ELR (cell line): ENCODE measurements around the gene PSMA7.

Experiments used
- DNase-seq: peaks from one replicate; pipeline ENCODE4 v3.0.0-alpha.2; 2015; ENCODE audit warnings: low read depth

The PSMA7 gene

GRCh38 chr20:62171245-62171644, 28.1 kb upstream of the PSMA7 start:
- no peak for DNase-seq

- DNase-seq = no peak
Measured at GRCh38 chr20:62170536-62170935, 27.3 kb upstream of the PSMA7 start.

- DNase-seq = no peak
Measured at GRCh38 chr20:62168890-62169435, 25.8 kb upstream of the PSMA7 start.

- no peak for DNase-seq
Measured at GRCh38 chr20:62168061-62168460, 24.9 kb upstream of the PSMA7 start.

- no peak for DNase-seq
Measured at GRCh38 chr20:62167474-62167873, 24.3 kb upstream of the PSMA7 start.

- no peak for DNase-seq
Measured at GRCh38 chr20:62165762-62166399, 22.7 kb upstream of the PSMA7 start.

GRCh38 chr20:62164879-62165761, 21.9 kb upstream of the PSMA7 start:
- no peak for DNase-seq

- no peak for DNase-seq
Measured at GRCh38 chr20:62163986-62164762, 21.0 kb upstream of the PSMA7 start.

- no peak for DNase-seq
Measured at GRCh38 chr20:62163485-62163865, 20.3 kb upstream of the PSMA7 start.

- DNase-seq = no peak
Measured at GRCh38 chr20:62162765-62163484, 19.7 kb upstream of the PSMA7 start.

- peak; percentile 85 for DNase-seq
Measured at GRCh38 chr20:62161347-62161746, 18.2 kb upstream of the PSMA7 start.

- no peak for DNase-seq
Measured at GRCh38 chr20:62160876-62161275, 17.7 kb upstream of the PSMA7 start.

- DNase-seq = no peak
Measured at GRCh38 chr20:62160253-62160652, 17.1 kb upstream of the PSMA7 start.

GRCh38 chr20:62159839-62160238, 16.6 kb upstream of the PSMA7 start:
- DNase-seq = peak; percentile 73

GRCh38 chr20:62159052-62159451, 15.9 kb upstream of the PSMA7 start:
- no peak for DNase-seq

GRCh38 chr20:62158541-62158940, 15.3 kb upstream of the PSMA7 start:
- no peak for DNase-seq

- no peak for DNase-seq
Measured at GRCh38 chr20:62158088-62158400, 14.8 kb upstream of the PSMA7 start.

GRCh38 chr20:62157387-62158087, 14.3 kb upstream of the PSMA7 start:
- DNase-seq = no peak

GRCh38 chr20:62156592-62157386, 13.6 kb upstream of the PSMA7 start:
- peak; percentile 69 for DNase-seq

GRCh38 chr20:62156254-62156556, 13.0 kb upstream of the PSMA7 start:
- DNase-seq = no peak
